Lower leg skin (tissue), 4 donors: ENCODE measurements around the gene NCKIPSD. TPM values are rescaled to one million over a fixed set of nuclear protein-coding genes. Genes with fewer than 3 reads are reported as not detected.
"Not testable (repeated sequence)": the region's sequence is repeated elsewhere in the genome, so short reads cannot be mapped to it uniquely, and the experiment has no call there.

Source experiments
- DNase-seq, 2 donors: peaks; one replicate each; pipeline ENCODE4 v3.0.0-alpha.2; 2019; ENCODE audit warnings: low spot score in 2 of 2
- H3K4me3 ChIP-seq: fragments of 200-600 bp; sonication (generic); 2 replicates; pipeline ENCODE4 v1.5.1; 2017; ENCODE audit warnings: mild to moderate bottlenecking, low read depth; ENCODE audit not compliant: poor library complexity, severe bottlenecking
- POLR2A ChIP-seq, 2 donors: fragments of 450-650 bp; IDR thresholded peaks; one replicate each; pipeline ENCODE4 v1.6.1; 2016 to 2017; ENCODE audit warnings: antibody characterized with exemption in 2 of 2, mild to moderate bottlenecking in 1 of 2, moderate library complexity in 1 of 2
- WGBS, 2 donors: methylation state at CpG; one replicate each; pipeline ENCODE4 v1.1.5; 2018; 5-methylcytosine and 5-hydroxymethylcytosine counted together
- intact Hi-C: fragments of 100-400 bp; cut with DNase I; formaldehyde crosslinking; loops from one replicate; pipeline ENCODE4 v1.15.0; 2023; ENCODE audit warnings: low total_unique reads
- total RNA-seq, 4 donors: library from RNA; depleted of rRNA; stranded (reverse); fragments of >200 nt; gene quantifications; one replicate each; pipeline ENCODE4 v1.1.0, GENCODE V29; 2016
- TF ChIP-seq, protein P1 (sequence below), 3 donors: fragments of 450-650 bp; IDR thresholded peaks; one replicate each; pipeline ENCODE4 v1.5.1; 2016; ENCODE audit warnings: antibody characterized with exemption in 3 of 3, mild to moderate bottlenecking in 3 of 3, moderate library complexity in 2 of 3

NCKIPSD gene
- total RNA-seq: 10 to 100 TPM; 32.0 to 51.0 (median 41.1) TPM

DNA sequence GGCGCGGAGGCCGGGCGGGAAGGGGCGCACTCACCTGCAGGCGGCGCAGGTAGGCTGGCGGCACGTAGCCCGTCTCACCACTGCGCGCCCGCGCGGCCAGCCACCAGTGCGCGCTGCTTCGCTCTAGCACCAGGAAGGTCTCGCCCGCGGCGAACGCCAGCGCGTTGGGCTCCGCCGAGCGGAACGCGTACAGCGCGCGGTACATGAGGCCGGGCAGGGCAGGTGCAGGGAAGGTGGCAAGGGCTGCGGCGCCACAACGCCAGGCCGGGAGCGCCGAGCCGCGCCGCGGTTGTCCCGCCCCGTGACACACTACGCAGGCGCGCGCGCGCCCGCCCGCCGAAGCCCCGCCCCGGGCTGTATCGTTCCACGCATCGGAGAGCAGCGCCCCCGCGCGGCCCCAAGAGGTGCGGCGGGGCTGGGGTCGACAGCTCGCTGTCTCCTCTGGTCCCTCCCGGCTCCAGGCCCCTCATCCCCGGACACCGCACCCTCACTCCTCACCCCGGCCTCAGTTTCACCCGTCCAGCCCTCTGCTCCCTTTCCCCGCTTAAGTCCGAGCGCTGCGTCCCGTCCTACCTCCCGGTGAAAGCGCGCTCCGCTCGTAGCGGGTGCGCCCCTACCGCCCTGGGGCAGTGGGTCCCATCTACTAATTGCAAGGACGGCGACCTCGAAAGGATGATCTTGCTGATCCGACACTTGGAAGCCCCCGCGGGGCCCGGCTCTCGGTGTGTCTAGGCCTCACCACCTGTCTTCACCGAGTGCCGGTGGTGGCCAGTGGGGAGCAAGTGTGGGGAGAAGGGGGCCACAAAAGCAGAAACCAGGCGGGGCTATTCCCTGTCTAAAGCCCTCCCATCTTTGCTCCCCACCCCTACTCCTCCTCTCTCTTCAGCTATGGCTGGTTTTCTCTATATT, at the start of gene NCKIPSD:
Gene NCKIPSD (minus strand): TSS at position 313 of the 909 bp plus-strand sequence. CDS start 108 bp downstream, at position 205.
- peak within 1 kb of the TSS; percentile 62 for H3K4me3 ChIP-seq
- WGBS, 2 donors: 1 to 2% methylated on average over 23 to 38 of the region's 97 CpGs
- TF ChIP-seq, protein P1, sequence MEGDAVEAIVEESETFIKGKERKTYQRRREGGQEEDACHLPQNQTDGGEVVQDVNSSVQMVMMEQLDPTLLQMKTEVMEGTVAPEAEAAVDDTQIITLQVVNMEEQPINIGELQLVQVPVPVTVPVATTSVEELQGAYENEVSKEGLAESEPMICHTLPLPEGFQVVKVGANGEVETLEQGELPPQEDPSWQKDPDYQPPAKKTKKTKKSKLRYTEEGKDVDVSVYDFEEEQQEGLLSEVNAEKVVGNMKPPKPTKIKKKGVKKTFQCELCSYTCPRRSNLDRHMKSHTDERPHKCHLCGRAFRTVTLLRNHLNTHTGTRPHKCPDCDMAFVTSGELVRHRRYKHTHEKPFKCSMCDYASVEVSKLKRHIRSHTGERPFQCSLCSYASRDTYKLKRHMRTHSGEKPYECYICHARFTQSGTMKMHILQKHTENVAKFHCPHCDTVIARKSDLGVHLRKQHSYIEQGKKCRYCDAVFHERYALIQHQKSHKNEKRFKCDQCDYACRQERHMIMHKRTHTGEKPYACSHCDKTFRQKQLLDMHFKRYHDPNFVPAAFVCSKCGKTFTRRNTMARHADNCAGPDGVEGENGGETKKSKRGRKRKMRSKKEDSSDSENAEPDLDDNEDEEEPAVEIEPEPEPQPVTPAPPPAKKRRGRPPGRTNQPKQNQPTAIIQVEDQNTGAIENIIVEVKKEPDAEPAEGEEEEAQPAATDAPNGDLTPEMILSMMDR (IDR thresholded peaks at IDR 0.05): peak in 1 of 3 donors; percentile 76
- TF ChIP-seq POLR2A (IDR thresholded peaks at IDR 0.05): peak in 1 of 2 donors; percentile 43
- intact Hi-C loops: no loop called here
- peak; percentile 82 to 97 for DNase-seq

DNA sequence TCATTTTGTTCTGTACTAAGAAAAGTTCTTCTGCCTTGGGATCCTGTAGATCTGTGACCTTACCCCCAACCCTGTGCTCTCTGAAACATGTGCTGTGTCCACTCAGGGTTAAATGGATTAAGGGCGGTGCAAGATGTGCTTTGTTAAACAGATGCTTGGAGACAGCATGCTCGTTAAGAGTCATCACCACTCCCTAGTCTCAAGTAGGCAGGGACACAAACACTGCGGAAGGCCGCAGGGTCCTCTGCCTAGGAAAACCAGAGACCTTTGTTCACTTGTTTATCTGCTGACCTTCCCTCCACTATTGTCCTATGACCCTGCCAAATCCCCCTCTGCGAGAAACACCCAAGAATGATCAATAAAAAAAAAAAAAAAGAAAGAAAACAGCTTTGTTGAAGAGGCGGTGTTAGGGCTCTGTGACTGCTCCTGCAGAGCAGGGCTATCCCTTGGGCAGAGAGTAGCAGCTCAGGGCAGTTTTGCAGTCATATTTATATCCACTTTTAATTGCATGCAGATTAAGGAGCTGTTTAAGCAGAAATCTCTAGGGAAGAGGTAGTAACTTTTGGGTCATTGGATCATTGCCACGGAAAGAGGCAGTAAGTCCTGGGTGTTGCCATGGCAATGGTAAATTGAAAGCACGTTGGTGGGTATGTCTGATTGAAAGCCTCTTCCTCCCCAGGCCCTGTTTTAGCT, 49.5 kb upstream of the NCKIPSD start:
- intact Hi-C loops, DNase-seq, H3K4me3 ChIP-seq: not testable (repeated sequence)
- 21 to 28% methylated on average over 8 of the region's 8 CpGs for WGBS, 2 donors

DNA sequence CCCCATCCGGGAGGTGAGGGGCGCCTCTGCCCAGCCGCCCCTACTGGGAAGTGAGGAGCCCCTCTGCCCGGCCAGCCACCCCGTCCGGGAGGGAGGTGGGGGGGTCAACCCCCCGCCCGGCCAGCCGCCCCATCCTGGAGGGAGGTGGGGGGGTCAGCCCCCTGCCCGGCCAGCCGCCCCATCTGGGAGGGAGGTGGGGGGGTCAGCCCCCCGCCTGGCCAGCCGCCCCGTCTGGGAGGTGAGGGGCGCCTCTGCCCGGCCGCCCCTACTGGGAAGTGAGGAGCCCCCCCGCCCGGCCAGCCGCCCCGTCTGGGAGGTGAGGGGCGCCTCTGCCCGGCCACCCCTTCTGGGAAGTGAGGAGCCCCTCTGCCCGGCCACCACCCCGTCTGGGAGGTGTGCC, 48.8 kb upstream of the NCKIPSD start:
- H3K4me3 ChIP-seq, DNase-seq, intact Hi-C loops: not testable (repeated sequence)
- 58 to 74% methylated on average over 3 to 5 of the region's 25 CpGs for WGBS, 2 donors

DNA sequence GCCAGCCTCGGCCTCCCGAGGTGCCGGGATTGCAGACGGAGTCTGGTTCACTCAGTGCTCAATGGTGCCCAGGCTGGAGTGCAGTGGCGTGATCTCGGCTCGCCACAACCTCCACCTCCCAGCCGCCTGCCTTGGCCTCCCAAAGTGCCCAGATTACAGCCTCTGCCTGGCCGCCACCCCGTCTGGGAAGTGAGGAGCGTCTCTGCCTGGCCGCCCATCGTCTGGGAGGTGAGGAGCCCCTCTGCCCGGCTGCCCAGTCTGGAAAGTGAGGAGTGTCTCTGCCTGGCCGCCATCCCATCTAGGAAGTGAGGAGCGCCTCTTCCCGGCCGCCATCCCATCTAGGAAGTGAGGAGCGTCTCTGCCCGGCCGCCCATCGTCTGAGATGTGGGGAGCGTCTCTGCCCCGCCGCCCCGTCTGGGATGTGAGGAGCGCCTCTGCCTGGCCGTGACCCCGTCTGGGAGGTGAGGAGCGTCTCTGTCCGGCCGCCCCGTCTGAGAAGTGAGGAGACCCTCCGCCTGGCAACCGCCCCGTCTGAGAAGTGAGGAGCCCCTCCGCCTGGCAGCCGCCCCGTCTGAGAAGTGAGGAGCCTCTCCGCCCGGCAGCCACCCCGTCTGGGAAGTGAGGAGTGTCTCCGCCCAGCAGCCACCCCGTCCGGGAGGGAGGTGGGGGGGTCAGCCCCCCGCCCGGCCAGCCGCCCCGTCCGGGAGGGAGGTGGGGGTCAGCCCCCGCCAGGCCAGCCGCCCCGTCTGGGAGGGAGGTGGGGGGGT, 48.2 kb upstream of the NCKIPSD start:
- intact Hi-C loops, H3K4me3 ChIP-seq, DNase-seq: not testable (repeated sequence)
- 79 to 87% methylated on average over 9 to 13 of the region's 53 CpGs for WGBS, 2 donors

DNA sequence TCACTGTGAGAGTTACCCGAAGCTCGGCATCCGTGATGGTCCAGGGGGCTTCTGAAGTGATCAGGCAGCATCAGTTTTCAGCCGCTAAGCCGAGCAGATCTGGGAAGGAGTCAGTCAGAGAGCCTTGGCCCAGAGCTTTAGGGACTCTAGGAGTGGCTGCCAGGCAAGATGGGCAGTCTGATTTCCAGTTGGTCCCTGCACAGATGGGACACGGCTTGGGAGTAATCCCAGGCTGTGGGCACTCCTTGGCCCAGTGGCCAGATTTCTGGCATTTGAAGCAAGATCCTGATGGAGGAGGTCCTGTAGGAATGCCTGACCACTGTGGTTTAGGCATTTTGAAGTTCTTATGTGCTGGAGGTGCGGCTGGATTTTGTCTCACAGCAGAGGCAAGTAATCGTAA, 41.8 kb upstream of the NCKIPSD start:
- WGBS, 2 donors: 88% methylated on average over 8 of the region's 8 CpGs
- intact Hi-C loops: no loop called here
- DNase-seq: no peak
- no peak overlapping the region for H3K4me3 ChIP-seq
- no peak for TF ChIP-seq POLR2A (IDR thresholded peaks at IDR 0.05)
- TF ChIP-seq, protein P1 (IDR thresholded peaks at IDR 0.05): no peak

DNA sequence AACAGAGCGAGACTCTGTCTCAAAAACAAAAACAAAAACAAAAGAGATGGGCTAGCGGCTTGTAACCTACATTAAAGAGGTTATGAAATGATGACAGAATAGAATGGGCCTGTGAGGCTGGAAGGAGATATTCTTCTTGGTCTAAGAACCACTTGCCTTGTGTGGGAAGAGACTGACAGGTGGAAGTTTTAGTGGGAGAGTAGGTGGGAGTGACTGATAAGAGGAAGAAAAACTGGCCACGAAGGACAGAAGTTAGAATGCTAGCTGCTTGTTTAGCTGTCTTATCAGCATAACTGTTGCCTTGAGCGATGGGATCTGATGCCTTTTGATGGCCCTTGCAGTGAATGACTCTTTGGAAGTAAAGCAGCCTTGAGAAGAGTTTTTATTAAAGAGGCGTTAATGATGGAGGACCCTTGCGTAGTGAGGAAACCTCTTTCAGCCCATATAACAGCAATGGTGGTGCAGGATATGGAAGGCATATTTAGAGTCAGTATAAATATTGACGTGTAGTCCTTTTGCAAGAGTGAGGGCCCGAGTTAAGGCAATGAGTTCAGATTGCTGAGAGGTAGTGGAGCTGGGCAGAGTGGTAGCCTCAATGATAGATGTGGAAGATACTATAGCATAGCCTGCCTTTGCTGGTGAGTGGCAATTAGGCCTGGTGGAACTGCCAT, 39.6 kb upstream of the NCKIPSD start:
- H3K4me3 ChIP-seq, intact Hi-C loops, DNase-seq: not testable (repeated sequence)
- 92 to 95% methylated on average over 8 of the region's 8 CpGs for WGBS, 2 donors

DNA sequence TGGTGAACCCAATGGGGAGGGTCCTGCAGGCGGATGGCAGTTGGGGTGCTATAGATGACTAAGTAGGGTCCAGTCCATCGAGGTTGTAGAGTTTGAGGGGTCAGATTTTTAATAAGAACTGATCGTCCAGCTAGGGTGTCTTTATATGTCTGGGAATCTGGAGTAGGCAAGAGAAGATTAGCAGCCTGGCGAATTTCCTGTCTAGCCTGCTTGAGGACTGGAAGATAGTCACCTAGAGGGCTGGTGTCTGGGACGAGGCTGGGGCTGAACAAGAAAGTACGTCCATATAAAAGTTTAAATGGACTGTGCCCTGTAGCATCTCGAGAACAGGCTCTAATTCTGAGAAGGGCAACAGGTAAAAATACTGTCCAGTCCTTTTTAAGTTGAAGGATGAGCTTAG, 38.0 kb upstream of the NCKIPSD start:
- DNase-seq: no peak
- H3K4me3 ChIP-seq: no peak overlapping the region
- TF ChIP-seq POLR2A (IDR thresholded peaks at IDR 0.05): no peak
- TF ChIP-seq, protein P1 (IDR thresholded peaks at IDR 0.05): no peak
- 83 to 88% methylated on average over 7 of the region's 7 CpGs for WGBS, 2 donors
- intact Hi-C loops: no loop called here

DNA sequence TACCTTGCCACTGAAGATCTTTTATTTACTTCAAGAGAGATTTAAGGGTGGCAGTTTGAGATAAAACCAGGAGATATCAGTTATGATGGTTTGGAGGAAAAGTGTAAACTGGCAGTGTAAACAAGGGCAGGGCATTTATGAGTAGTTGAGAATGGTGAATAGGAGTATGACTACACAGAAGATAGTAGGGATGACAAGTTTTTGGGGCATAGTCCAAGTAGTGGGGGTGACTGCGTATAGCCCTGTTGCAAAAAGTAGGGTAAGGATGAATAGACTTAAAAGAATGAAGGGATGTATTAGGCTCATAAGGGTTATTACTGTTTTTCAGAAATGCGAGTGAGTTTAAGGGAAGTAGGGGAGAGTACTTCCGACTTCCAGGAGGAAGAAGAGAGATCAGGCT, 37.6 kb upstream of the NCKIPSD start:
- WGBS, 2 donors: 73 to 83% methylated on average over 3 of the region's 3 CpGs
- DNase-seq, intact Hi-C loops, H3K4me3 ChIP-seq: not testable (repeated sequence)
